ENCODE measurements around the gene PIK3R6.

- TF ChIP-seq POLR2AphosphoS5 (IDR thresholded peaks at IDR 0.05; ENCODE audit: borderline replicate concordance, low read depth, low read length) (no peak), EZH2 (IDR thresholded peaks at IDR 0.05) (no peak)
These were observed 63.7 kb downstream of the PIK3R6 start for GRCh38 chr17:8803531-8804420.
